Neural cell (in vitro differentiated cells): ENCODE measurements around the gene ZNF366.

Experiments used
- POLR2AphosphoS5 ChIP-seq: IDR thresholded peaks from 2 replicates; pipeline ENCODE4 v1.6.1; 2012
- TF ChIP-seq, protein P1 (sequence below): fragments of 450-650 bp; IDR thresholded peaks from 2 replicates; pipeline ENCODE4 v1.5.1; 2014; ENCODE audit warnings: antibody characterized with exemption, mild to moderate bottlenecking, moderate library complexity; ENCODE audit not compliant: poor library complexity, severe bottlenecking

DNA sequence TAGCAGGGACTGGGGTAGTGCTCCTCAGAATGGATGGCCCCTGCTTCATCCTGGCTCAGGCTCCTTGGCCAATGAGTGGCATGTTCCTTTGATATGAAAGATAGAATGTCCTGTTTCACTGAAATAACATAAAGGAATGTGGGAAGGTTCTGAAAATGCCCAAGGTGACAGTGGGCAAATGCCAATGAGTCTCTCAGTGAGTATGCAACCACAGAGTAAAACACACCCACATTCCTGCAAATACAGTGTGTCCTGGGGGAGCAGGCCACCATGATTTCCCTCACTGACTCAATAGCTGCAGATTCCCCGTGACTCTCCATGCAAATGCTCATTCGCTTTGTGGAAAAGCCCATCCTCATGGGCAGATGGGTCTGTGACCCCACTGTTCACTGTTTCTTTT, 36.4 kb downstream of the ZNF366 start:
- TF ChIP-seq, protein P1, sequence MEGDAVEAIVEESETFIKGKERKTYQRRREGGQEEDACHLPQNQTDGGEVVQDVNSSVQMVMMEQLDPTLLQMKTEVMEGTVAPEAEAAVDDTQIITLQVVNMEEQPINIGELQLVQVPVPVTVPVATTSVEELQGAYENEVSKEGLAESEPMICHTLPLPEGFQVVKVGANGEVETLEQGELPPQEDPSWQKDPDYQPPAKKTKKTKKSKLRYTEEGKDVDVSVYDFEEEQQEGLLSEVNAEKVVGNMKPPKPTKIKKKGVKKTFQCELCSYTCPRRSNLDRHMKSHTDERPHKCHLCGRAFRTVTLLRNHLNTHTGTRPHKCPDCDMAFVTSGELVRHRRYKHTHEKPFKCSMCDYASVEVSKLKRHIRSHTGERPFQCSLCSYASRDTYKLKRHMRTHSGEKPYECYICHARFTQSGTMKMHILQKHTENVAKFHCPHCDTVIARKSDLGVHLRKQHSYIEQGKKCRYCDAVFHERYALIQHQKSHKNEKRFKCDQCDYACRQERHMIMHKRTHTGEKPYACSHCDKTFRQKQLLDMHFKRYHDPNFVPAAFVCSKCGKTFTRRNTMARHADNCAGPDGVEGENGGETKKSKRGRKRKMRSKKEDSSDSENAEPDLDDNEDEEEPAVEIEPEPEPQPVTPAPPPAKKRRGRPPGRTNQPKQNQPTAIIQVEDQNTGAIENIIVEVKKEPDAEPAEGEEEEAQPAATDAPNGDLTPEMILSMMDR = no peak
- TF ChIP-seq POLR2AphosphoS5 = no peak
